SK-N-SH treated with all-trans-retinoic acid at 6 μM for 48 hours (cell line): ENCODE data around the gene TECPR1.

Experiments used
- ARNTL ChIP-seq: fragments of 450-650 bp; formaldehyde crosslinking; IDR thresholded peaks from 2 replicates; pipeline ENCODE4 v1.5.0; 2020; ENCODE audit warnings: low read depth, mild to moderate bottlenecking, moderate library complexity, borderline replicate concordance
- BACH2 ChIP-seq: fragments of 250-450 bp; sonication (Bioruptor Pico); IDR thresholded peaks from 2 replicates; pipeline ENCODE4 v1.9.0; 2021; ENCODE audit warnings: mild to moderate bottlenecking, borderline replicate concordance
- ESRRG ChIP-seq: fragments of 250-450 bp; sonication (Bioruptor Pico); IDR thresholded peaks from 2 replicates; pipeline ENCODE4 v1.6.1; 2021; ENCODE audit warnings: mild to moderate bottlenecking
- RARB ChIP-seq: fragments of 250-450 bp; sonication (Bioruptor Pico); IDR thresholded peaks from 2 replicates; pipeline ENCODE4 v1.8.0; 2021; ENCODE audit warnings: mild to moderate bottlenecking, moderate library complexity
- SNAI2 ChIP-seq: fragments of 250-450 bp; sonication (Bioruptor Pico); IDR thresholded peaks from 2 replicates; pipeline ENCODE4 v1.5.0; 2020; ENCODE audit warnings: mild to moderate bottlenecking, moderate library complexity
- TCF4 ChIP-seq: fragments of 250-450 bp; sonication (Bioruptor Pico); IDR thresholded peaks from 2 replicates; pipeline ENCODE4 v1.8.0; 2021; ENCODE audit warnings: mild to moderate bottlenecking, moderate library complexity, borderline replicate concordance
- TSHZ2 ChIP-seq: fragments of 250-450 bp; sonication (Bioruptor Pico); IDR thresholded peaks from 2 replicates; pipeline ENCODE4 v1.5.0; 2020; ENCODE audit warnings: mild to moderate bottlenecking, moderate library complexity
- ZFP30 ChIP-seq: fragments of 450-650 bp; formaldehyde crosslinking; IDR thresholded peaks from 2 replicates; pipeline ENCODE4 v1.5.0; 2022; ENCODE audit warnings: mild to moderate bottlenecking, moderate library complexity
- ZNF565 ChIP-seq: fragments of 450-650 bp; formaldehyde crosslinking; conservative IDR thresholded peaks from 2 replicates; pipeline ENCODE4 v1.5.0; 2020; ENCODE audit warnings: low read depth, mild to moderate bottlenecking, moderate library complexity
- ZNF70 ChIP-seq: fragments of 450-650 bp; formaldehyde crosslinking; IDR thresholded peaks from 2 replicates; pipeline ENCODE4 v1.5.0; 2020; ENCODE audit warnings: mild to moderate bottlenecking, moderate library complexity
- ZNF8 ChIP-seq: fragments of 450-650 bp; formaldehyde crosslinking; IDR thresholded peaks from 2 replicates; pipeline ENCODE4 v1.5.0; 2020; ENCODE audit warnings: mild to moderate bottlenecking, moderate library complexity
- TF ChIP-seq, protein P1 (sequence below): fragments of 250-450 bp; sonication (Bioruptor Pico); IDR thresholded peaks from 2 replicates; pipeline ENCODE4 v1.8.0; 2020; ENCODE audit warnings: mild to moderate bottlenecking, moderate library complexity, borderline replicate concordance

DNA sequence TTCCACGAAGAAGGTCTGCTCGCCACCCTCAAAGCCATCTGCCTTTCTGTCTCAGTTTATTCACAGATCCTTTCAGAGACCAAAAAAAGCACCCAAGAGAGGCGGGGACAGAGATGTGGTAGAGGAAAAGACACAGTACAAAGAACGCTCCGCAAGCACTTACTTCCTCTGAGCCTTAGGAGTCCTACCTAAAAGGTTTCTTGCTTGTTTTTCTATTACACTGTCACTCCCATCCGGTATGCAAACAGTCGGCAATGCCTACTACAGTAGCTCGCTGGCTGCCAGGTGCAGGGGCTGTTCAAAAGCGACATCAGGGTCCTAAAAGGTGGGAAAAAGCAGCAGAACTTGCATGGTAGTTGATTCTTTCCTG, 816 bp downstream of the TECPR1 start:
- TF ChIP-seq TCF4 (CRISPR knock-in tag) = no peak
- TF ChIP-seq, protein P1, sequence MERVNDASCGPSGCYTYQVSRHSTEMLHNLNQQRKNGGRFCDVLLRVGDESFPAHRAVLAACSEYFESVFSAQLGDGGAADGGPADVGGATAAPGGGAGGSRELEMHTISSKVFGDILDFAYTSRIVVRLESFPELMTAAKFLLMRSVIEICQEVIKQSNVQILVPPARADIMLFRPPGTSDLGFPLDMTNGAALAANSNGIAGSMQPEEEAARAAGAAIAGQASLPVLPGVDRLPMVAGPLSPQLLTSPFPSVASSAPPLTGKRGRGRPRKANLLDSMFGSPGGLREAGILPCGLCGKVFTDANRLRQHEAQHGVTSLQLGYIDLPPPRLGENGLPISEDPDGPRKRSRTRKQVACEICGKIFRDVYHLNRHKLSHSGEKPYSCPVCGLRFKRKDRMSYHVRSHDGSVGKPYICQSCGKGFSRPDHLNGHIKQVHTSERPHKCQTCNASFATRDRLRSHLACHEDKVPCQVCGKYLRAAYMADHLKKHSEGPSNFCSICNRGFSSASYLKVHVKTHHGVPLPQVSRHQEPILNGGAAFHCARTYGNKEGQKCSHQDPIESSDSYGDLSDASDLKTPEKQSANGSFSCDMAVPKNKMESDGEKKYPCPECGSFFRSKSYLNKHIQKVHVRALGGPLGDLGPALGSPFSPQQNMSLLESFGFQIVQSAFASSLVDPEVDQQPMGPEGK (CRISPR knock-in tag) = no peak
- TF ChIP-seq TSHZ2 (CRISPR knock-in tag) = no peak
- no peak for TF ChIP-seq ZNF8 (CRISPR knock-in tag)
- no peak for TF ChIP-seq ESRRG (CRISPR knock-in tag)
- no peak for TF ChIP-seq BACH2 (CRISPR knock-in tag)
- TF ChIP-seq ZNF565 = no peak
- TF ChIP-seq ZFP30 (CRISPR knock-in tag) = no peak
- no peak for TF ChIP-seq ZNF70
- TF ChIP-seq ARNTL (CRISPR knock-in tag) = no peak
- no peak for TF ChIP-seq RARB (CRISPR knock-in tag)
- no peak for TF ChIP-seq SNAI2 (CRISPR knock-in tag)
